GM19397 (cell line): Measurements from ENCODE around the gene AK5.
A peak's percentile ranks its signal among the peaks of the same experiment; 100 is the strongest.
"Not testable (repeated sequence)": the region's sequence is repeated elsewhere in the genome, so short reads cannot be mapped to it uniquely, and the experiment has no call there.

Source experiments
- ATAC-seq: cut with Tn5 transposase; IDR thresholded peaks from one replicate; pipeline ENCODE4 v1.9.1; 2021; ENCODE audit warnings: mild to moderate bottlenecking, moderate library complexity; ENCODE audit not compliant: unreplicated experiment

The AK5 gene

DNA sequence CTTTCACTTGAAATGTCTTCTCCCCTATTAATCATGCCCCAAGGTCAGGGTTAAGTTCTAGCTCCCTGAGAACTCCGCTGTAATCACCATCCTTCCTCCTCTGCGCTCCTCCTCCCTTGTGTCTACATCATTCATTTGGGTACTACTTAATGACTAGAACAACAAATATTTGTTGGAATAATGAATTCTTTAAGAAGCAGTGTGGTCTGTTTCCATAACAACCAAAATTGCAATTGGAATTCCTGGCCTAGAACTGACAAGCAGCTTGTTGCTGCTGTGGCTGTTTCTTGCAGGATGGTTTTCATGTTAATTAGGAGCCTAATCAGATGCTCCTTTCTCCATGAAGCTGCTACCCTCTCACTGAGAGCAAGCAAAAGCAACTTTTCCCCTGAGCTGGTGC, 208.1 kb downstream of the AK5 start:
- no peak for ATAC-seq

DNA sequence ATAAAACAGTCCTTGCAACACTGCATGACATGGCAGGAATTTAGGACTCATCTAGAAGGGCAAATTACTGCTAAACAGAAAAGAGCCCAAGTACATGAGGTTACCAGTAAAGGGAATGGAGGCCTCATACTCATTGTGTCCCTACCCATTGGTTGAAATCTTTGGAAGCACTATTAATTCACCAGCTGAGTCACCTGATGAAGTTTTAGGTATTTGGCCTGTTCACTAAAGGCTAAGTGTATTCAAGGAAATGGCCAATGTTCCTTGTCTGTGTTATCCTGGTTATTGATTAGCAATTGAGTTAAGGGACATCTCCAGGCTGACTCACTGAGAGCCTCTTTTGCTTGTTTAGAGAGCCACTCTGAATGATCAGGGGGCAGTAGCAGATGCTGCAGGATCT, 212.2 kb downstream of the AK5 start:
- ATAC-seq = no peak

DNA sequence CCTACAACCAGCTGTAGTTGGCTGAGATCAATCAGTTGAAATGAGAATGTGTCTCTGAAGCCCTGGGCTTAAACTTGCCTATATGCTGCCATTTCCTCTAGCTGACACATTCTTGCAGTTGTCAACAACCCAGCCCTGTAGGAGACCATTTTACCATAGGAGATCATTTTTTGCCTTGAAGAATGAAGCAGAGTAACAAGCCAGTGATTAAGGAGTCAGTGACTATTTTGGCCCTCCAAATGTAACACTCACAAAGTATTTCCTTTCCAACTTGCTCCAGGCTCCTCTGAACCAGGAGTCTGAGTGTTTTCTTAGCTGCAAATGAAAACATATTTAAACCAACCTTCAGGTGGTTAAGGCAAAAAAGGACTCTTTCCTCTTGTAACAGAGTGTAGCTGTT, 217.1 kb downstream of the AK5 start:
- ATAC-seq = no peak

DNA sequence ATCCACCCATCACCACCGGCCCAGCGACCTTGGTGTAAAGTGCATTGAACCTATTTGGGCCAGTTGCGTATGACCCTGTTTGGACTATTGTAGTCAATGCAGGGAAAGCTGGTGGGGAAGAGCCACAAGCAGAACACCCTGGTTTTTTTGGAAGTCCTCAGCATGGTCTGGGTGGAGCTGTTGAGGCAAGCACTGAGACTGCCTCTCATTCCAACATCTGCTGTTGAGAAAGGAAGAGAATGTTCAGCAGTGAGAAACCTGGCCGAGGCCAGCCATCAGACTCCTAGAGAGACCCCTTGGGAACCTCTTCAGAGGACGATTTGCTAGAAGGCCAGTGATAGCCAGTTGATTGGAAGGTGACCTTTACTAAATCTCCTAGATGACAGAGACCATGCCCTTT, 217.6 kb downstream of the AK5 start:
- no peak for ATAC-seq

DNA sequence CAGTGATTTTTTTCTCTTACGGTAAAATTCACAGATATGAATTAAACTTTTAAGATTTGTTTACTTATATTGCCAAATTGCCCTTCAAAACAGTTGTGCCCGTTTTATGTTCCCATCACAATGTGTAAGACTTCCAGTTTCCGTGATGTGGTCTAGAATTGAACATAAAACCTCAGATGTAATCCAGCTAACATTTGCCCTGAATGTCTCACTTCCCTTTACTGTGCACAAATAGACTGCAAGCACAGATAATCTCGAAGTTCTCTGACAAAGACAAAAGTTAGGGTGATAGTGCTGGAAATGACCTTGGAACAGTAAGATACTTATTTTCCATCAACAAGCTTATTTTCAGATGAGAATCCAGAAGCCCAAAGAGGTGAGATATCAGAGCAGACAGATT, 223.2 kb downstream of the AK5 start:
- no peak for ATAC-seq

DNA sequence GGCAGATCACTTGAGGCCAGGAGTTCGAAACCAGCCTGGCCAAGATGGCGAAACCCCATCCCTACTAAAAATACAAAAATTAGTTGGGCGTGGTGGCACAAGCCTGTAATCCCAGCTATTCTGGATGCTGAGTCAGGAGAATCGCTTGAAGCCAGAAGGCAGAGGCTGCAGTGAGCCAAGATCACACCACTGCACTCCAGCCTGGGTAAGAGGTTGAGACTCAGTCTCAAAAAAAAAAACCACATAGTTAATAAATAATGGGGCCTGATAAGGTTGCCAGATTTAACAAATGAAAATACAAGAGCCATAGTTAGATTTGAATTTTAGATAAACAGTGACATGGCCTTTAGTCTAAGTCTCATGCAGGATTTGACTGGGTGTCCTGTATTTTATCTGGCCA, 225.0 kb downstream of the AK5 start:
- ATAC-seq = no peak

DNA sequence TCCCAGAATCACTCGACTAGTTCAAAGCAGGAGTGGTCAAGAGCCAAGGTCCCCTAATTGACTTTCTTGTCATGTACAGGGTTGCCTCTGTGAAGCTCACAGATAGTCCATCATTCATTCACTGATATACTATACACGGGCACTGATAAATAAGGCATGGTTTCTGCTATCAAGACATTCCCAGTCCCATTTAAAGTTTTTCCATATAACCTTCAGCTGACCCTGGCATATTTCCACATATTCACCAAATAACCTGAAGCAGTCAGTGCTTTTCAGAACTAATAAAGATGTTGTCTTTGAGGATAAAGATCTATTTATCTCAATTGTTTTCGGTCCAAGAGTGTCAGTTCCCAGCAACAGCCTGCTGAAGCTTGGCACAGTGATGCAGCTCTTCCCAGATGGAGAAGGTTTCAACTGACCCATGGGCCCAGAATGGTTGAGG, 227.3 kb downstream of the AK5 start:
- ATAC-seq = no peak

DNA sequence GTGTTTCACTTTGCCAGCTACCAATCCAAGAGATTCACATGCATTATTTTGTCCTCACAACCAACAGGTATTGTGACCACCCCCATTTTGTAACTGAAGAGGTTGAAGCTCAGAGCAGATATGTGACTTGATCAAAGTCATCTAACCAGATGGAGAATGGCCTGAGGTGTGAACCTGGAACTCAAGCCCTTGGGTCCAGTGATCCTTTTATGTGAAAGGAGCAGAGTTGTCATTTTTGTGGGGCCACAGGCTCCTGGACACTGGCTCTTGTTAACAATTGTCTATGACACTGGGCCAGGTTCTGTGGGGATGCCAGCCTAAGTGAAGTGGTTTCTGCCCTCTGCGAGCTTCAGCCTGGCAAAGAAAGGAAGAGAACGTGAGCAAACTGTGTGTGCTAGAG, 228.1 kb downstream of the AK5 start:
- no peak for ATAC-seq

DNA sequence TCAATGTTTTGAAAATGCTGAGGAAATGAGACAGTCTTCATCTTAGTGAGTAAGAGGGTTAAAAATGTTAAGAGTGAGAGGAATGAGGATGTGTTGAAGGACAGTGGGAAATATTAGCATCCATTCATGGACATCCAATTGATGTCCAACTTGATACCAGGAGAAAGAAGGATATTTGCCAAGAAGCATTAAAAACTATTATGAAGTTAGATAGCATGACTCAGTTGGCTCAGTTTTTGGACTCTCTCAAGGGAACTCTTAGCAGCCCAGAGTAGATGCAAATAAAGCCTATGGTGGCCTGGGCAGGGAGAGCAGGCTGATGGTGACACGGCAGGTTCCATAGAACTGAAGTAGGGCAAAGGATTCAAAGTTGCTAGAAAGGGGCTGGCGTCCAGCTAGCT, 229.6 kb downstream of the AK5 start:
- no peak for ATAC-seq

DNA sequence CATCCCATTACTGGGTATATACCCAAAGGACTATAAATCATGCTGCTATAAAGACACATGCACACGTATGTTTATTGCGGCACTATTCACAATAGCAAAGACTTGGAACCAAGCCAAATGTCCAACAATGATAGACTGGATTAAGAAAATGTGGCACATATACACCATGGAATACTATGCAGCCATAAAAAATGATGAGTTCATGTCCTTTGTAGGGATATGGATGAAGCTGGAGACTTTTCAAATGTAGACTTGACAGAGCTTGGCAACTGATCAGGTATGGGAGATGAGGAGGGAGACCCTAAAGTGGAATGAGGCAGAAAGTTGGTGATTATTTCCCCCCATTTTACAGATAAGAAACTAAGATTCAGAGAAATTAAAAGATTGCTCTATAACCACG, 230.8 kb downstream of the AK5 start:
- ATAC-seq = not testable (repeated sequence)

DNA sequence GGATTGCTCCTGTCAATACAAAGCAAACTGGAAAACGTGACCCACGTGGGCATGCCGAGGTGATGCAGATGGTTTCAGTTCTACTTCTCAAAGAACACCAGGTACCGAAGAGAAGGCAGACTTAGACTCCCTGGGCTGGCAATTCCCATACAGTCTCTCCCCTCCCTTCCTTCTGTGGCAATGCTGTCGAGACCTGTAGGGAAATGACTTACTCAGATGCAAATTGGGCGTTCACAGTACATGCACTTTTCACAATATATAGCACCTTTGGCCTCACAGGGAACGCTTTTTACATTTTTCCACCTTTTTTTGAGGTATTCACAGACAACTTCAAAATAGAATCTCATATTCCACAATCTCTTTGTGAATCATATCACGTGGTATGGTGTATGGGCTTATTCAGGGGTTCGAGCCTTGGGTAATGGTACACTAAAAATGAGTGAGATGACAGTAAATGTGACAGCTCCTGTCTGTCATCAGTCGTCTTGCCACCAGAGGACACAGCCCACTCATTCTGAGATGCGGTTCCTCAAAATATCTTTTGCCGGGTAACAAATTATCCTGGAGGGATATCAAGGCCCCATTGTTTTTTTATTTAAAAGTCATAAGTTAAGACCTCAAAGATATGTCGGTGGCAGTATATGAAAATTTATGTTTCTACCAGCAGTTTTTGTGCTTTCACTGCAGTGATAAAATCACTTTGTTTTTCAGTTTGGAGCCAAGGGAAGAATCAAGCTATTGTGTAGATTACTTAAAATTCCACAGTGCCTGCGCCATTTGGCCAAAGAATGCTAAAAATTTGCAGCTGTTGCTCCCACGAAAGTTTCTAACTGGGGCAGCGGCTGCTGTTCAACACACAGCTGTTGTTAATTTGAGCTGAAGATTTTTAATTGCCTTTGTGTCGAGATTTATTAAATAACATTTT, 232.3 kb downstream of the AK5 start:
- ATAC-seq = no peak

DNA sequence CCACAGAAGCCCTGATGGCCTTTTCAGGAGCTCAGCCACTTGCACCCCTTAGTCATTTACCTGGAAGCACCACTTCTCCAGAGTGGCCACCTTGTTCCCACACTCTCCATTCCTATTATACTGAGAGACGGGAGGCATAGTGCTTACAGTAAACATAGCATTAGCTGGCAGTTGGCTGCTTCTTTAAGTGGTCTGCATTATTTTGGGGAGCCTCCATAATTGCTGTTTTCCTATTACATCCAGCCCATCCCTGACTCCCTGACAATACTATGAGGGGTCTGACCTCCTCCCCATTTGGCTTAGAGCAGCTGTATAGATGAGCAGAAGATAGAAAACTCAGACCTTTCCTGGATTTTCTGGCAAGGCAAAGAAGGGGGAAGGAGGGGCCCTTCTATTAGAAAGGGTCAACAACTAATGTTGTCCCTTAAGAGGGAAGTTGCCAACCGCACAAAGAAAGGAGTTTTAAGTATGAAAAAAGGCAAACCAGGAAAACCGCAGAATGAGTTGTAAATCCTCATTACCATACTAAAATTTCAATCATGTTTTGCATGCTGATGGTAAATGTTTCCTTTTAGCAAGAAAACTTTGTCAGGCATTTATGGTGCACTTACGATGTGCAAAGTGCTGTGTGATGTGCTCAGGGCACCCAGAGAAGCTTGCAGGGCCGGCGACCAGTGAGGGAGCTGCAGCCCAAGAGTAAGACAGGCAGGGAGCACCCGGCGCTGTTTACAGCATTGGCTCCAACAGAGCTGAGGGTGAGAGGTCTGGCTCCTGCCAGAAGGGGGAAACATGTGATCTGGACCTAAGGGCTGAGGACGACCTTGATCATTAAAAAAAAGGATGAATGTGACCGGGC, 233.3 kb downstream of the AK5 start:
- peak; percentile 63 for ATAC-seq

DNA sequence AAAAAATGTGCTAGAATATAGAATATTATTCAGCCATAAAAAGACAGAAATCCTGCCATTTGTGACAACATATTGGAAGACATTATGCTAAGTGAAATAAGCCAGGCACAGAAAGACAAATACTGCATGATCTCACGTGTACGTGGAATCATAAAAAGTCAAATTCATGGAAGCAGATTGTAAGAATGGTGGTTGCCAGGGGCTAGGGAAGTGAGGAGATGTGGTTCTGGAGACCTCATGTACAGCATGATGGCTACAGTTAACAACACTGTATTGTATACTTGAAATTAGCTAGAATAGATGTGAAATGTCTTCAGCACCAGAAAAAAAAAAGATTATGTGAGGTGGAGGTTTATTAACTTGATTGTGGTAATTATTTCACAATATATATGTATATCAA, 234.3 kb downstream of the AK5 start:
- ATAC-seq = no peak

DNA sequence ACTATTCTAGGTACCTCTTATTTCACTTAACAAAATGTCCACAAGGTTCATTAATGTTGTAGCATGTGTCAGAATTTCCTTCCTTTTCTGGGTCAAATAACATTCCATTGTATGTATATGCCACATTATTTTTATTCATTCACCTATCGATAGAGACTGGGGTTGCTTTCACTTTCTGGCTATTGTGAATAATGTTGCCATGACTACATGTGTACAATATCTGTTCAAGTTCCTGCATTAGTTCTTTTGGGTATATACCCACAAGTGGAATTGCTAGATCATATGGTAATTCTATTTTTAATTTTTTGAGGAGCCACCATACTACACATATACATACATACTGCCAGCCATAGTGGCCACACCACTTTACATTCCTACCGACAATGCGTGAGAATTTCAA, 242.2 kb downstream of the AK5 start:
- ATAC-seq = no peak

DNA sequence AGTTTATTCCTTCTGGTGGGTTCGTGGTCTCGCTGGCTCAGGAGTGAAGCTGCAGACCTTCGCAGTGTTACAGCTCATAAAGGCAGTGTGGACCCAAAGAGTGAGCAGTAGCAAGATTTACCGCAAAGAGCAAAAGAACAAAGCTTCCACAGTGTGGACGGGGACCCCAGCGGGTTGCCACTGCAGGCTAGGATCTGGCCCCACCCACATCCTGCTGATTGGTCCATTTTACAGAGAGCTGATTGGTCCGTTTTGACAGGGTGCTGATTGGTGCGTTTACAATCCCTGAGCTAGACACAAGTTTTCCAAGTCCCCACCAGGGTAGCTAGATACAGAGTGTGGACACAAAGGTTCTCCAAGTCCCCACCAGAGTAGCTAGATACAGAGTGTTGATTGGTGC, 249.3 kb downstream of the AK5 start:
- not testable (repeated sequence) for ATAC-seq

DNA sequence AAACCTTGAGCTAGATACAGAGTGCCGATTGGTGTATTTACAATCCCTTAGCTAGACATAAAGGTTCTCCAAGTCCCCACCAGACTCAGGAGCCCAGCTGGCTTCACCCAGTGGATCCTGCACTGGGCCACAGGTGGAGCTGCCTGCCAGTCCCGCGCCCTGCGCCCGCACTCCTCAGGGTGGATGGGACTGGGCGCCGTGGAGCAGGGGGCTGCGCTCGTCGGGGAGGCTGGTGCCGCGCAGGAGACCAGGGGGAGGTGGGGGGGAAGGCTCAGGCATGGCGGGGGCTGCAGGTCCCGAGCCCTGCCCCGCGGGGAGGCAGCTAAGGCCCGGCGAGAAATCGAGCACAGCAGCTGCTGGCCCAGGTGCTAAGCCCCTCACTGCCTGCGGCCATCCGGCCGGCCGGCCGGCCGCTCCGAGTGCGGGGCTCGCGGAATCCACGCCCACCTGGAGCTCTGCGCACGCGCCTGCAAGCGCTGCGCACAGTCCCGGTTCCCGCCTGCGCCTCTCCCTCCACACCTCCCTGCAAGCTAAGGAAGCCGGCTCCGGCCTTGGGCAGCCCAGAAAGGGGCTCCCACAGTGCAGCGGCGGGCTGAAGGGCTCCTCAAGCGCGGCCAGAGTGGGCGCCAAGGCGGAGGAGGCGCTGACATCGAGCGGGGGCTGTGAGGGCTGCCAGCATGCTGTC, 249.9 kb downstream of the AK5 start:
- ATAC-seq = not testable (repeated sequence)

DNA sequence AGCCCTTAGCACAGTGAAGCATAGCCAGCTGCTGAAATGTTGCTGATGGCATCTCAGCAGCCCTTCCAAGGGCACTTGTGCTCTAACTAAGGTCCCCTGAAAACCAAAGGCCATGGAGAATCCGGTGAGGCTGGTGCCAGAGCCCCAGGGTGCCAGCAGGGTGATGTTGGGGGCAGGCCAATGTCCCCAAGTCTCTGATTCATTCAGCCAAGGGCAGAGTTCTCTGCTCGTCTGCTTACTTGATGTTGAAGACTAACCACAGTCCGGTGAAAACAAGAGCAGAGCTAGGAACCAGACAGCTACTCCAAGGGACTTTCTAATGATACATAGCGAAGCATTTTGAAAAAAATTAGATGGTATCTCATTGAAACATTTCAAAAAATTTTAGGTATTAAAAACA, 250.8 kb downstream of the AK5 start:
- ATAC-seq = no peak

DNA sequence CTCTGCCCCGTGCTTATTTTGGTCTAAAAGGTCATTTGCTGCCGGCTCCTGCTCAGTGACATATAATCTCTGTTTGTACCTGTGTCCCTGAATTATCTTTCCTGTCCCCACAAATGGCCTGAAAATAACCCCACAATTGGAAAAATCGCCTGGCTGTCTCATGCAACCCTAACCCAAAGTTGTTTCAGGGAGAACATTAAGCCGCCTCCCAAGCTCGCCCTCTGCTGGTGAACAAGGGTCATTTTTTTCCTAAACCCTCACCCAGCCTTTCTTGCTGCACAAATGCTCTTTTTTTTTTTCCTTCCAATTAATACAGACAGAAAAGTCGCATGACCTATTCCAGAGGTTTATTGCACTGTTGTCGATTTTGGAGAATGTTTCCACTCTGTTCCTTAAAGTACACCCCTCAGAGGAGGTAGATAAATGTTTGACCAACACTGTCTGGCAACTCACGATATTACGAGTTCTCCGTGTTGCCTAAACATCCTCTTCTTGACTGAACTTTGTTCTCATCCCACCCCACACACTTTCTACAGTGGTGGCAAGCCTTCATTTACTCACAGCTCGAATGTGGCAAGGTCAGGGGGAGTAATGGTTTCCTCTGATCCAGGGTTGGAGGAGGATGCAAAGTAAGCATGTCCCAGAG, 252.0 kb downstream of the AK5 start:
- ATAC-seq = no peak

DNA sequence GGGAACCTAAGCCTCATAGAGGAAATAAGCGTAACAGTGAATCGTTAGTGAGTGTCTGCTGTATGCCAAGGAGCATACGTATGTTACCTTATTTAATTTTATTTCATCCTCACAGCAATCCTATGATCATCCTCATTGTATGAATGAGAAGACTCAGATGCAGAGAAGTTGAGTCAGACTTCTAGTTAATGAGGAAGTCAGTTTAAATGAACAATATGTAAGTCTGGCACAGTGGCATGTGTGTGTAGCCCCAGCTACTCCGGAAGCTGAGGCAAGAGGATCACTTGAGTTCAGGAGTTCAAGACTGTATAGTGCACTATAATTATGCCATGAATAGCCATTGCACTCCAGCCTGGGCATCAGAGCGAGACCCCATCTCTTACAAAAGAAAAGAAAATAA, 252.6 kb downstream of the AK5 start:
- no peak for ATAC-seq

DNA sequence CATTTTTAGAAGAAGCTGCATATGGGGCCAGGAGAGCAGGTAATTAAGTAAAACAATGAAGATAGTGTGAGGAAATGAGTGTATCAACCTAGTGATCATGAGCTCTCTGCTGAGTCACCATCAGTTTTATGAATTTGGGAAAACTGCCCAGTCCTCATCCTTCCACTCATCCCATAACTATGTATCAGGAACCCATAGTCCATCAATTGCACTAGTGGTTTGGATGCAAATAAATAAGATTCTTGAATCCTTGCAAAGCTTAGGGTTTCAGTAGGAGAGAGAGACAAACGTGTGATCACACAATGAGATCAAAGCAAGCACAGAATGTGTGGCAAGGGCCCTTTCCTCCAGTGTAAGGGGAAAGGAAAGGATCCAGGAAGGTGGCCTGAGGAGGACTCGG, 255.0 kb downstream of the AK5 start:
- no peak for ATAC-seq

DNA sequence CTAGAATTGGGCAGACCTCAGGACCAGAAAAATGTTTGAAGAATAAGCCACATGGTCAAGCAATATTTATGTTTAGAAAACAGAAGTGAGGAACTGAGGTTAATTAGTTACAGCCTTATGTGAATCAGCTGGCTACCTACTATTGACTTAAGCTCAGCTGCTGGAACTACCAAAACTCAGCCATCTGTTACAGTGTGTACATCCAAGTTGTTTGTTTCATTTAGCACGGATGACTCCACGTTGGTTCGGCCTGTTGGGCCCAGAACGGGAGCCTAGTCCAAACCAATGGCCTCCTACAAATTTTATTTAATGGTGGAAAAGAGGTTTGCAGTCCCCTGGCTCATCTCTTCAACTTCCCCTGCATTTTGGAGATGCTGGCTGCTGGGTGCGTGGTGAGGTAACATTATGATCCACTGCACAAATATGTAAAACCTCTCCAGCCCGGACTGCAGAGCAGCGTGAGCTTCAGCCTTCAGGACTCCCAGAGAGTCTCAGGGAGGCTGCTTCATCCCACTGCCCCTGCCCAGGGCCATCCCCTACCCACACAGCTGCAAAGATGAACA, 257.2 kb downstream of the AK5 start:
- ATAC-seq = peak; percentile 60
